IPS DF 19.7 (cell line): Measurements from ENCODE around the gene CRTAC1.
A peak's percentile ranks its signal among the peaks of the same experiment; 100 is the strongest.
"Not testable (repeated sequence)": the region's sequence is repeated elsewhere in the genome, so short reads cannot be mapped to it uniquely, and the experiment has no call there.

Experiments used
- DNase-seq: peaks from one replicate; pipeline ENCODE4 v3.0.0-alpha.2; 2013; ENCODE audit warnings: low read depth, low spot score

CRTAC1 gene

GRCh38 chr10:97870990-97871389 lies 159.4 kb downstream of the CRTAC1 start:
- DNase-seq = no peak

GRCh38 chr10:97869091-97870042 lies 161.1 kb downstream of the CRTAC1 start:
- peak; percentile 60 for DNase-seq

- DNase-seq = no peak
These were observed 162.2 kb downstream of the CRTAC1 start for GRCh38 chr10:97868134-97868685.

GRCh38 chr10:97867220-97867800 lies 163.1 kb downstream of the CRTAC1 start:
- DNase-seq = no peak

- no peak for DNase-seq
These were observed 163.7 kb downstream of the CRTAC1 start for GRCh38 chr10:97866524-97867219.

- no peak for DNase-seq
These were observed 164.9 kb downstream of the CRTAC1 start for GRCh38 chr10:97865488-97865887.

GRCh38 chr10:97863808-97864207 lies 166.6 kb downstream of the CRTAC1 start:
- DNase-seq = no peak

GRCh38 chr10:97861924-97862323 lies 168.5 kb downstream of the CRTAC1 start:
- DNase-seq = peak; percentile 71

- DNase-seq = no peak
These were observed 169.2 kb downstream of the CRTAC1 start for GRCh38 chr10:97861097-97861750.

- no peak for DNase-seq
These were observed 172.4 kb downstream of the CRTAC1 start for GRCh38 chr10:97858001-97858439.

GRCh38 chr10:97854743-97855142 lies 175.7 kb downstream of the CRTAC1 start:
- DNase-seq = no peak

GRCh38 chr10:97852840-97853405 lies 177.5 kb downstream of the CRTAC1 start:
- no peak for DNase-seq

GRCh38 chr10:97852277-97852676 lies 178.1 kb downstream of the CRTAC1 start:
- DNase-seq = no peak

- DNase-seq = no peak
These were observed 178.9 kb downstream of the CRTAC1 start for GRCh38 chr10:97851341-97852001.

GRCh38 chr10:97850446-97850845 lies 180.0 kb downstream of the CRTAC1 start:
- DNase-seq = no peak

GRCh38 chr10:97849687-97850402 lies 180.6 kb downstream of the CRTAC1 start, which contains the start of gene GOLGA7B:
Gene GOLGA7B (plus strand): TSS chr10:97849843. CDS start chr10:97850304, 461 bp downstream.
- DNase-seq = no peak

GRCh38 chr10:97849103-97849686 lies 181.2 kb downstream of the CRTAC1 start:
- DNase-seq = no peak

- no peak for DNase-seq
These were observed 185.7 kb downstream of the CRTAC1 start for GRCh38 chr10:97844678-97845077.

GRCh38 chr10:97843972-97844371 lies 186.4 kb downstream of the CRTAC1 start:
- DNase-seq = not testable (repeated sequence)
